ENCODE results near the gene LY6G5C. TPM values are rescaled to one million over a fixed set of nuclear protein-coding genes. Genes with fewer than 3 reads are reported as not detected.

Gene LY6G5C
- polyA plus RNA-seq, 1 donor (not counting 4 experiments of a cell fraction or from before 2014, with no cell fraction given), result 0.58 TPM

DNA sequence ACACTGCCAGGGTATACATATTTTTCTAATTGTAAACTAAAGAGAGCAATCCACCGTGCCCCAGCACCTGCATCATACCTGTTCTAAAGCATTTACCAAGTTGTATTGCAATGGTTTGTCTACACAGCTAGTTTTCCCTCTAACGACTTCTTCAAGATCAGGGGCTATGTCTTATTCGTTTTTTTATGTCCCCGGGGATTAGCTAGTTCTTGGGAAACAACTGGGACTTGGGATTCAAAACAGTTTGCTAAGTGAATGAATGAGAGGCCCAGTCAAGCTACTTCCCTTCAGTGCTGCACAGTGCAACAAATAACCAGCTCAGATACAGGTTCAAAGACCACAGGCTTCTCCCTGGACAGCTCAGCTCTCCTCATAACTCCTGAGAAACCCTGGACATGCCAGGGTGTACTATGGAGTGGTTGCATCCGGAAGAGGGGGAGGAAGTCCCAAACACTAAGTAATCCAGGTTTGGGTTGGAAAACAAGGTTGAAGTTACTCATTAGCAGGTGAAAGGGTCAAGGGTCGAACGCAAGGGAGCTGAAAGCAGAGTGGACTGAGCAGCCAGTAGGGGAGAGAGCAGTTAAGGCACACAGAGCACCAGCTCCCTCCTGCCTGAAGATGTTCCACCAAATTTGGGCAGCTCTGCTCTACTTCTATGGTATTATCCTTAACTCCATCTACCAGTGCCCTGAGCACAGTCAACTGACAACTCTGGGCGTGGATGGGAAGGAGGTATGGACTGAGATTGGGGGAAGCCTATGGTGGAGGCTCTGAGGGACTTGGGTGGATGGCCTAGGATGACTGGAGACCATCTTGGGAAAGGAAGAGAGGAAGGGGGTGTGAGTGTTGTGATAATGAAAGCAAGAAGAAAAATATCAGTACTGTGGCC, 25.3 kb downstream of the LY6G5C start, which contains the start of gene APOM:
APOM (plus strand) TSS at position 546 of the 889 bp plus-strand sequence; CDS start at position 619, 73 bp downstream.
- no peak within 1 kb of the TSS for H3K4me3 ChIP-seq (ENCODE audit: control insufficient read depth in 2 of 3, extremely low read depth in 1 of 3, insufficient read depth in 2 of 3, low read depth in 1 of 3, low read length in 3 of 3)
- dilution Hi-C loops (cut with MboI; ENCODE audit: extremely low pct_ligation_motif_present, low sequenced_read_pairs), result no loop called here
- no peak for FAIRE-seq

DNA sequence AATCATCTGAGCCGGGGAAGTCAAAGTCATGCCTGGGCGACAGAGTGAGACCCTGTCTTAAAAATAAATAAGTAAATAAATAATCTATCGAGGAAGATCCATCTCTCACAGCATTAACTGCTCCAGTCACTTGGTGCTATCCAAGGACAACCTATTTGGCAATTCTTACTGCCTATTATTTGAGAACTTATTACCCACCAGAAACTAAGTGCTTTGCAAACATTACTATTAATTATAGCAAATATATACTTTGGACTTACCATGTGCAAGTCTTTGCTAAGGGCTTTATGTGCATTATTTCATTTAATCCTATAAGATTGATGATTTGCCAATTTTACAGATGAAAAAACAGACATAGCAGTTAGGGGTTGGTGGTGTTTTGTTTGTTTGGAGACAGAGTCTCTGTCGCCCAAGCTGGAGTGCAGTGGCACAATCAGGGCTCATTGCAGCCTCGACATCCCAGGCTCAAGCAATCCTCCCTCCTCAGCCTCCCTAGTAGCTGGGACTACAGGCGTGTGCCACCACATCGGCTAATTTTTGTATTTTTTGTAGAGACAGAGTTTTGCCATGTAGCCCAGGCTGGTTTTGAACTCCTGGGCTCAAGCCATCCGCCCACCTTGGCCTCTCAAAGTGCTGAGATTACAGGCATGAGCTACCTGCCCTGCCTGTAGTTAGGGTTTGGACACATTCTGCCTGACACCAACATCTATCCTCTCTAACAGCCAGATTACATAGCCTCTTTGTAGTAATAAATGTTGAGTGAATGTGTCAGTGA, 26.1 kb downstream of the LY6G5C start:
- H3K9me1 ChIP-seq (ENCODE audit: control insufficient read depth, extremely low read depth, insufficient read depth, low read length), result no peaks in the 10 kb centered on the region
- FAIRE-seq (no peak), DNase-seq (ENCODE audit: low read depth, low spot score) (no peak)
- no peaks in the 10 kb centered on the region for H3K27me3 ChIP-seq (ENCODE audit: control insufficient read depth, extremely low read depth, insufficient read depth, low read length)
- H3K36me3 ChIP-seq (ENCODE audit: control insufficient read depth in 2 of 2, extremely low read depth in 1 of 2, insufficient read depth in 2 of 2, low read length in 2 of 2), result peaks cover 8 to 10% of the 10 kb centered on the region in 2 experiments
- H3K4me3 ChIP-seq (ENCODE audit: control insufficient read depth in 2 of 3, extremely low read depth in 1 of 3, insufficient read depth in 2 of 3, low read depth in 1 of 3, low read length in 3 of 3), result no peak overlapping the region
- no peak overlapping the region for H3K4me2 ChIP-seq (ENCODE audit: control insufficient read depth, extremely low read depth, insufficient read depth, low read depth, low read length)
- H3K9ac ChIP-seq (ENCODE audit: control insufficient read depth, extremely low read depth, insufficient read depth, low read length), result no peak overlapping the region
- H2AFZ ChIP-seq (ENCODE audit: control insufficient read depth, low read length), result no peak overlapping the region
- dilution Hi-C loops (cut with MboI; ENCODE audit: extremely low pct_ligation_motif_present, low sequenced_read_pairs), result no loop called here
- no peak overlapping the region for H3K27ac ChIP-seq (ENCODE audit: control insufficient read depth, insufficient read depth, low read length)
- no peaks in the 10 kb centered on the region for H3K9me3 ChIP-seq (ENCODE audit: control insufficient read depth, low read depth, low read length)
- TF ChIP-seq, protein P1, sequence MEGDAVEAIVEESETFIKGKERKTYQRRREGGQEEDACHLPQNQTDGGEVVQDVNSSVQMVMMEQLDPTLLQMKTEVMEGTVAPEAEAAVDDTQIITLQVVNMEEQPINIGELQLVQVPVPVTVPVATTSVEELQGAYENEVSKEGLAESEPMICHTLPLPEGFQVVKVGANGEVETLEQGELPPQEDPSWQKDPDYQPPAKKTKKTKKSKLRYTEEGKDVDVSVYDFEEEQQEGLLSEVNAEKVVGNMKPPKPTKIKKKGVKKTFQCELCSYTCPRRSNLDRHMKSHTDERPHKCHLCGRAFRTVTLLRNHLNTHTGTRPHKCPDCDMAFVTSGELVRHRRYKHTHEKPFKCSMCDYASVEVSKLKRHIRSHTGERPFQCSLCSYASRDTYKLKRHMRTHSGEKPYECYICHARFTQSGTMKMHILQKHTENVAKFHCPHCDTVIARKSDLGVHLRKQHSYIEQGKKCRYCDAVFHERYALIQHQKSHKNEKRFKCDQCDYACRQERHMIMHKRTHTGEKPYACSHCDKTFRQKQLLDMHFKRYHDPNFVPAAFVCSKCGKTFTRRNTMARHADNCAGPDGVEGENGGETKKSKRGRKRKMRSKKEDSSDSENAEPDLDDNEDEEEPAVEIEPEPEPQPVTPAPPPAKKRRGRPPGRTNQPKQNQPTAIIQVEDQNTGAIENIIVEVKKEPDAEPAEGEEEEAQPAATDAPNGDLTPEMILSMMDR (optimal IDR thresholded peaks at IDR 0.05 in 1 of 3, IDR thresholded peaks at IDR 0.05 in 1 of 3, conservative IDR thresholded peaks at IDR 0.05 in 1 of 3; ENCODE audit: extremely low read depth in 1 of 3, insufficient read depth in 2 of 3, low read length in 3 of 3), result no peak
- no peak for TF ChIP-seq EZH2 (IDR thresholded peaks at IDR 0.05; ENCODE audit: low read length)
- H3K4me1 ChIP-seq (ENCODE audit: control insufficient read depth, extremely low read depth, insufficient read depth, low read length), result peaks cover 27% of the 10 kb centered on the region
- H3K79me2 ChIP-seq (ENCODE audit: control insufficient read depth, insufficient read depth, low read length), result peaks cover 50% of the 10 kb centered on the region
- H4K20me1 ChIP-seq (ENCODE audit: control insufficient read depth, extremely low read depth, insufficient read depth, low read length), result no peaks in the 10 kb centered on the region

More for the DNA sequence above, 25.3 kb downstream of the LY6G5C start, which contains the start of gene APOM:
- H2AFZ ChIP-seq (ENCODE audit: control insufficient read depth, low read length), result no peak within 1 kb of the TSS
- H3K79me2 ChIP-seq (ENCODE audit: control insufficient read depth, insufficient read depth, low read length), result peaks cover 49% of the 10 kb centered on the region
- no peaks in the 10 kb centered on the region for H3K9me1 ChIP-seq (ENCODE audit: control insufficient read depth, extremely low read depth, insufficient read depth, low read length)
- no peaks in the 10 kb centered on the region for H3K9me3 ChIP-seq (ENCODE audit: control insufficient read depth, low read depth, low read length)
- no peak for DNase-seq (ENCODE audit: low read depth, low spot score)
- H3K27me3 ChIP-seq (ENCODE audit: control insufficient read depth, extremely low read depth, insufficient read depth, low read length), result no peaks in the 10 kb centered on the region
- H4K20me1 ChIP-seq (ENCODE audit: control insufficient read depth, extremely low read depth, insufficient read depth, low read length), result no peaks in the 10 kb centered on the region
- no peak within 1 kb of the TSS for H3K9ac ChIP-seq (ENCODE audit: control insufficient read depth, extremely low read depth, insufficient read depth, low read length)
- H3K4me2 ChIP-seq (ENCODE audit: control insufficient read depth, extremely low read depth, insufficient read depth, low read depth, low read length), result no peak within 1 kb of the TSS
- peaks cover 7 to 10% of the 10 kb centered on the region in 2 experiments for H3K36me3 ChIP-seq (ENCODE audit: control insufficient read depth in 2 of 2, extremely low read depth in 1 of 2, insufficient read depth in 2 of 2, low read length in 2 of 2)
- peaks cover 31% of the 10 kb centered on the region for H3K4me1 ChIP-seq (ENCODE audit: control insufficient read depth, extremely low read depth, insufficient read depth, low read length)
- H3K27ac ChIP-seq (ENCODE audit: control insufficient read depth, insufficient read depth, low read length), result no peak within 1 kb of the TSS
- TF ChIP-seq, protein P1 (optimal IDR thresholded peaks at IDR 0.05 in 1 of 3, IDR thresholded peaks at IDR 0.05 in 1 of 3, conservative IDR thresholded peaks at IDR 0.05 in 1 of 3; ENCODE audit: extremely low read depth in 1 of 3, insufficient read depth in 2 of 3, low read length in 3 of 3), result no peak
- TF ChIP-seq EZH2 (IDR thresholded peaks at IDR 0.05; ENCODE audit: low read length), result no peak

Measured in keratinocyte (primary cell).